Progenitor cell of endocrine pancreas (in vitro differentiated cells): ENCODE results near the gene FBXL7. TPM values are rescaled to one million over a fixed set of nuclear protein-coding genes. Genes with fewer than 3 reads are reported as not detected.

Experiments used
- DNase-seq: peaks from one replicate; pipeline ENCODE4 v3.0.0; 2021; ENCODE audit warnings: low spot score; ENCODE audit not compliant: unreplicated experiment
- H3K27ac Mint-ChIP-seq: 2 replicates; pipeline ENCODE4 v1.8.0; 2021; ENCODE audit warnings: mild to moderate bottlenecking, moderate library complexity, mixed read lengths
- H3K27me3 Mint-ChIP-seq: 2 replicates; pipeline ENCODE4 v1.8.0; 2021; ENCODE audit warnings: mixed read lengths
- H3K36me3 Mint-ChIP-seq: 2 replicates; pipeline ENCODE4 v1.8.0; 2022; ENCODE audit warnings: mixed read lengths; ENCODE audit not compliant: insufficient read depth
- H3K4me1 Mint-ChIP-seq: 2 replicates; pipeline ENCODE4 v1.8.0; 2021; ENCODE audit warnings: low read depth, mixed read lengths
- H3K4me3 Mint-ChIP-seq: 2 replicates; pipeline ENCODE4 v1.8.0; 2021; ENCODE audit warnings: low read depth, mild to moderate bottlenecking, moderate library complexity, mixed read lengths
- H3K9me3 Mint-ChIP-seq: 2 replicates; pipeline ENCODE4 v1.8.0; 2021; ENCODE audit warnings: low read depth, mixed read lengths
- total RNA-seq: library from RNA; stranded (reverse); gene quantifications from 2 replicates; pipeline ENCODE4 v1.2.1, GENCODE V29; 2021
- TF ChIP-seq, protein P1 (sequence below): fragments of 200-600 bp; sonication (generic); IDR thresholded peaks from one replicate; pipeline ENCODE4 v1.5.0; 2021; ENCODE audit warnings: antibody characterized with exemption, mild to moderate bottlenecking; ENCODE audit not compliant: unreplicated experiment

Gene FBXL7
- total RNA-seq, 1 donor from 2014 or later, result 15.4 TPM

GRCh38 chr5:15643731-15644130, 143.8 kb downstream of the FBXL7 start:
- TF ChIP-seq, protein P1, sequence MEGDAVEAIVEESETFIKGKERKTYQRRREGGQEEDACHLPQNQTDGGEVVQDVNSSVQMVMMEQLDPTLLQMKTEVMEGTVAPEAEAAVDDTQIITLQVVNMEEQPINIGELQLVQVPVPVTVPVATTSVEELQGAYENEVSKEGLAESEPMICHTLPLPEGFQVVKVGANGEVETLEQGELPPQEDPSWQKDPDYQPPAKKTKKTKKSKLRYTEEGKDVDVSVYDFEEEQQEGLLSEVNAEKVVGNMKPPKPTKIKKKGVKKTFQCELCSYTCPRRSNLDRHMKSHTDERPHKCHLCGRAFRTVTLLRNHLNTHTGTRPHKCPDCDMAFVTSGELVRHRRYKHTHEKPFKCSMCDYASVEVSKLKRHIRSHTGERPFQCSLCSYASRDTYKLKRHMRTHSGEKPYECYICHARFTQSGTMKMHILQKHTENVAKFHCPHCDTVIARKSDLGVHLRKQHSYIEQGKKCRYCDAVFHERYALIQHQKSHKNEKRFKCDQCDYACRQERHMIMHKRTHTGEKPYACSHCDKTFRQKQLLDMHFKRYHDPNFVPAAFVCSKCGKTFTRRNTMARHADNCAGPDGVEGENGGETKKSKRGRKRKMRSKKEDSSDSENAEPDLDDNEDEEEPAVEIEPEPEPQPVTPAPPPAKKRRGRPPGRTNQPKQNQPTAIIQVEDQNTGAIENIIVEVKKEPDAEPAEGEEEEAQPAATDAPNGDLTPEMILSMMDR, result no peak
- peaks cover 4% of the 10 kb centered on the region for H3K9me3 Mint-ChIP-seq
- H3K4me1 Mint-ChIP-seq, result peaks cover 9% of the 10 kb centered on the region
- H3K4me3 Mint-ChIP-seq, result no peak overlapping the region
- no peak for DNase-seq
- H3K27me3 Mint-ChIP-seq, result no peaks in the 10 kb centered on the region
- H3K27ac Mint-ChIP-seq, result no peak overlapping the region
- H3K36me3 Mint-ChIP-seq, result peaks cover 2% of the 10 kb centered on the region

DNA sequence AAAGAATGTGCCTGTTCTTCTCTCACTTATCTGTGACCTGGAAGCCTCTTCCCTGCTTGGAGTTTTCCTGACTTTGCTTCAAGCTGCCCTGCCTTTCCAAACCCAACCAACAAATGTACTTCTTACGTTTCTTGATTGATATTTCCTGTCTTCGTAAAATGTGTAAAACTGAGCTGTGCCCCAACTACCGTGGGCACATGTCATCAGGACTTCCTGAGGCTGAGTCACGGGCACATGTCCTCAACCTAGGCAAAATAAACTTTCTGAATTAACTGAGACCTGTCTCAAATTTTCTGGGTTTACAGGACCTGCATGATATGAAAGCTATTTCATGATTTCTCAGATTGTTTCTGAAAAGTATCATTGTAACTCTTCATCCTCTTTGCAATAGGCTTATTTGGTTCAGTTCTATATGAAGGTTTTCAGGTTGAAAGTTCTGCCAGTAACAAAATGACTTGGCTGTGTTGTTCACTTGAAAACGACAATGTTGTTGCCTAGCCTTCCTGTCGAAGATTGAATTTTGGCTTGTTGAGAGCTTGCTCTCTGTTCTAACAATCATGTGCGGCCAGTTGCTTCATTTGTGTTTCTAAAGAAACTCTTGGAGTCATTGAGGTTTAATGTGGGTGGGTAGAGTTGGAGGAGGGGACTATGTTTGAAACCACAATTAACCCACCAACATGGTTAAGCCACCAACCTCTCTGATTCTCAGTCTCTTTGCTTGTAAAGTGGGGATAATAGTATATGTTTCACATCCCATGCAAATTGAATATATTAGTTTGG, 145.6 kb downstream of the FBXL7 start:
- Mint-ChIP-seq H3K4me3 (no peak overlapping the region), H3K27ac (no peak overlapping the region), H3K27me3 (no peaks in the 10 kb centered on the region), H3K36me3 (no peaks in the 10 kb centered on the region), H3K4me1 (peaks cover 9% of the 10 kb centered on the region), H3K9me3 (peaks cover 4% of the 10 kb centered on the region)
- TF ChIP-seq, protein P1, result no peak
- DNase-seq, result no peak

- H3K9me3 Mint-ChIP-seq, result peaks cover 4% of the 10 kb centered on the region
- peaks cover 1% of the 10 kb centered on the region for H3K36me3 Mint-ChIP-seq
- TF ChIP-seq, protein P1, result no peak
- no peak for DNase-seq
- H3K4me1 Mint-ChIP-seq, result peaks cover 9% of the 10 kb centered on the region
- no peaks in the 10 kb centered on the region for H3K27me3 Mint-ChIP-seq
- H3K27ac Mint-ChIP-seq, result no peak overlapping the region
- H3K4me3 Mint-ChIP-seq, result no peak overlapping the region
These were observed 146.4 kb downstream of the FBXL7 start for GRCh38 chr5:15646371-15646770.

GRCh38 chr5:15647251-15647650, 147.3 kb downstream of the FBXL7 start:
- peaks cover 1% of the 10 kb centered on the region for H3K36me3 Mint-ChIP-seq
- TF ChIP-seq, protein P1, result no peak
- no peaks in the 10 kb centered on the region for H3K27me3 Mint-ChIP-seq
- H3K4me3 Mint-ChIP-seq, result no peak overlapping the region
- peaks cover 7% of the 10 kb centered on the region for H3K4me1 Mint-ChIP-seq
- H3K9me3 Mint-ChIP-seq, result peaks cover 4% of the 10 kb centered on the region
- DNase-seq, result no peak
- no peak overlapping the region for H3K27ac Mint-ChIP-seq

DNA sequence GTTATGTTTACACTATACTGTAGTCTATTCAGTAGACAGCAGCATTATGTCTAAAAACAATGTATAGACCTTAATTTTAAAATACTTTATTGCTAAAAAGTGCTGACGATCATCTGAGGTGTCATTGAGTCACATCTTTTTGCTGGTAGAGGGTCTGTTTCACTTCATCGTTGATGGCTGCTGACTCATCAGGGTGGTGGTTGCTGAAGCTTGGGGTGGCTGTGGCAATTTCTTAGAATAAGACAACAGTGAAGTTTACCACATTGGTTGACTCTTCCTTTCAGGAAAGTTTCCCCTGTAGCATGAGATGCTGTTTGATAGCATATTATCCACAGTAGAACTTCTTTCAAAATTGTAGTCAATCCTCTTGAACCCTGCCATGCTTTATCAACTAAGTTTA, 150.3 kb downstream of the FBXL7 start:
- H3K36me3 Mint-ChIP-seq, result peaks cover 1% of the 10 kb centered on the region
- no peak for DNase-seq
- H3K4me3 Mint-ChIP-seq, result no peak overlapping the region
- H3K4me1 Mint-ChIP-seq, result no peaks in the 10 kb centered on the region
- H3K27ac Mint-ChIP-seq, result no peak overlapping the region
- TF ChIP-seq, protein P1, result no peak
- H3K9me3 Mint-ChIP-seq, result no peaks in the 10 kb centered on the region
- no peaks in the 10 kb centered on the region for H3K27me3 Mint-ChIP-seq
